B cell (primary cell): Measurements from ENCODE around the gene ARHGAP26. TPM values are rescaled to one million over a fixed set of nuclear protein-coding genes. Genes with fewer than 3 reads are reported as not detected.

Source experiments
- ATAC-seq: fragments of 200-7000 bp; cut with Tn5 transposase; one replicate; pipeline ENCODE4 v1.10.0; 2021; ENCODE audit warnings: low read depth, mild to moderate bottlenecking, moderate number of reproducible peaks, moderate library complexity
- CTCF ChIA-PET: fragments of 350-600 bp; sonication (Branson Sonifier 250); formaldehyde crosslinking; loops from one replicate; lab custom pipeline; 2021; ENCODE audit warnings: antibody characterized with exemption, inconsistent platforms; lab: Charles Lee
- POLR2A ChIA-PET: fragments of 350-600 bp; sonication (Branson Sonifier 250); formaldehyde crosslinking; loops from one replicate; lab custom pipeline; 2021; ENCODE audit warnings: antibody characterized with exemption; lab: Charles Lee
- DNase-seq: peaks from one replicate; pipeline ENCODE4 v3.0.0; 2013
- H2AFZ ChIP-seq: 2 replicates; pipeline ENCODE4 v1.6.1; 2012; ENCODE audit warnings: mild to moderate bottlenecking, low read depth, low read length; ENCODE audit not compliant: insufficient read depth, poor library complexity, severe bottlenecking
- H3K27ac ChIP-seq, 2 donors: 1 replicate in 1 of 2; 2 replicates in 1 of 2; pipeline ENCODE4 v1.5.1; 2012 to 2013; ENCODE audit warnings: low read length in 2 of 2, mild to moderate bottlenecking in 2 of 2, moderate library complexity in 1 of 2
- H3K27me3 ChIP-seq, 4 experiments: fragments of 200-600 bp in 1 of 4; sonication (generic) in 1 of 4; replicated peaks in 1 of 4; 1 replicate in 2 of 4; 2 replicates in 2 of 4; pipeline versions ENCODE4 v1.6.1 to v1.7.0; 2013 to 2016; ENCODE audit warnings: low read length in 3 of 4, mild to moderate bottlenecking in 2 of 4, mixed read lengths in 1 of 4, moderate library complexity in 1 of 4; ENCODE audit not compliant: insufficient read depth in 4 of 4, control insufficient read depth in 3 of 4; ENCODE audit errors: control extremely low read depth in 1 of 4
- H3K36me3 ChIP-seq, 2 experiments: replicated peaks in 1 of 2; 1 replicate in 1 of 2; 2 replicates in 1 of 2; pipeline versions ENCODE4 v1.6.1 to v1.7.1; 2013; ENCODE audit warnings: low read length in 1 of 2; ENCODE audit not compliant: insufficient read depth in 2 of 2, control insufficient read depth in 1 of 2; ENCODE audit errors: control extremely low read depth in 1 of 2, extremely low read depth in 1 of 2
- H3K4me1 ChIP-seq, 2 donors: fragments of 200-600 bp in 1 of 2; sonication (generic) in 1 of 2; 1 replicate in 1 of 2; 2 replicates in 1 of 2; pipeline versions ENCODE4 v1.5.1 to v1.6.1; 2013 to 2017; ENCODE audit warnings: low read length in 2 of 2; ENCODE audit not compliant: control insufficient read depth in 2 of 2, insufficient read depth in 2 of 2
- H3K4me2 ChIP-seq: replicated peaks from 2 replicates; pipeline ENCODE3; 2012; ENCODE audit warnings: mild to moderate bottlenecking, low read depth, low read length; ENCODE audit not compliant: poor library complexity, severe bottlenecking
- H3K4me3 ChIP-seq, 5 experiments: fragments of 200-600 bp in 1 of 5; sonication (generic) in 1 of 5; 1 replicate in 3 of 5; 2 replicates in 2 of 5; pipeline versions ENCODE4 v1.5.1 to v1.7.0; 2011 to 2016; ENCODE audit warnings: low read length in 4 of 5, mild to moderate bottlenecking in 4 of 5, low read depth in 2 of 5, control low read depth in 1 of 5, moderate library complexity in 1 of 5; ENCODE audit not compliant: insufficient read depth in 1 of 5; ENCODE audit errors: control extremely low read depth in 1 of 5, extremely low read depth in 1 of 5
- H3K79me2 ChIP-seq: fragments of 200-600 bp; sonication (generic); one replicate; pipeline ENCODE4 v1.6.0; 2016; ENCODE audit warnings: low read length; ENCODE audit not compliant: control insufficient read depth, insufficient read depth
- H3K9ac ChIP-seq: fragments of 200-600 bp; sonication (generic); 2 replicates; pipeline ENCODE4 v1.6.1; 2017; ENCODE audit warnings: mild to moderate bottlenecking, low read length, moderate library complexity
- H3K9me3 ChIP-seq, 3 donors: one replicate each; pipeline versions ENCODE4 v1.6.1 to v1.7.1; 2013; ENCODE audit warnings: low read length in 2 of 3; ENCODE audit not compliant: control insufficient read depth in 2 of 3, insufficient read depth in 1 of 3; ENCODE audit errors: control extremely low read depth in 1 of 3
- H4K20me1 ChIP-seq: 2 replicates; pipeline ENCODE4 v1.6.0; 2012; ENCODE audit warnings: mild to moderate bottlenecking, low read length; ENCODE audit not compliant: insufficient read depth, control insufficient read depth, poor library complexity, severe bottlenecking
- H3K27ac Mint-ChIP-seq: one replicate; pipeline ENCODE4 v1.8.0; 2021; ENCODE audit warnings: mixed read lengths
- H3K27me3 Mint-ChIP-seq: one replicate; pipeline ENCODE4 v1.8.0; 2021; ENCODE audit warnings: mixed read lengths
- H3K4me1 Mint-ChIP-seq: one replicate; pipeline ENCODE4 v1.8.0; 2021; ENCODE audit warnings: mixed read lengths
- H3K4me3 Mint-ChIP-seq: one replicate; pipeline ENCODE4 v1.8.0; 2021; ENCODE audit warnings: mixed read lengths
- H3K9me3 Mint-ChIP-seq: one replicate; pipeline ENCODE4 v1.8.0; 2022; ENCODE audit warnings: mixed read lengths; ENCODE audit not compliant: insufficient read depth
- CTCF ChIP-seq: fragments of 200-600 bp; IDR thresholded peaks from one replicate; pipeline ENCODE4 v1.8.0; 2022; ENCODE audit warnings: antibody characterized with exemption, mild to moderate bottlenecking
- EZH2 ChIP-seq: IDR thresholded peaks from 2 replicates; pipeline ENCODE4 v1.6.1; 2012; ENCODE audit warnings: borderline replicate concordance, low read depth, mild to moderate bottlenecking, moderate library complexity, low read length; ENCODE audit not compliant: insufficient read depth, poor library complexity, severe bottlenecking
- WGBS: methylation state at CpG from one replicate; pipeline ENCODE4 v1.1.5; 2013; ENCODE audit warnings: missing lambda C conversion rate; ENCODE audit not compliant: insufficient coverage; 5-methylcytosine and 5-hydroxymethylcytosine counted together
- intact Hi-C: fragments of 100-400 bp; cut with micrococcal nuclease; formaldehyde crosslinking; loops from one replicate; pipeline ENCODE4 v1.10.0; 2022
- polyA plus RNA-seq: library from polyadenylated mRNA; depleted of rRNA; stranded (reverse); fragments of >200 nt; gene quantifications from 2 replicates; pipeline ENCODE4 v1.2.3, GENCODE V29; 2012
- total RNA-seq, 2 donors: library from RNA; stranded (reverse); fragments of 120-200 nt in 1 of 2; gene quantifications; 1 replicate in 1 of 2; 2 replicates in 1 of 2; pipeline versions ENCODE4 v1.2.3 to v1.2.4, GENCODE V29; 2013 to 2022

The ARHGAP26 gene
- total and polyA plus RNA-seq, 2 donors (not counting 1 experiment from before 2014, with no cell fraction given): 1.8 to 22.5 TPM

GRCh38 chr5:143065185-143065965 is 295.2 kb downstream of the ARHGAP26 start:
- Mint-ChIP-seq H3K4me3 (no peak overlapping the region), H3K27me3 (no peaks in the 10 kb centered on the region), H3K27ac (no peak overlapping the region), H3K9me3 (no peaks in the 10 kb centered on the region), H3K4me1 (peaks cover 23% of the 10 kb centered on the region)
- CTCF ChIA-PET: no interaction called here
- no peak overlapping the region for H3K9ac ChIP-seq
- H3K4me1 ChIP-seq: peaks cover 9 to 12% of the 10 kb centered on the region in 2 donors
- DNase-seq: no peak
- intact Hi-C loops: no loop called here
- no peaks in the 10 kb centered on the region for H3K79me2 ChIP-seq
- POLR2A ChIA-PET: no interaction called here
- H3K4me2 ChIP-seq: no peak overlapping the region
- H4K20me1 ChIP-seq: no peaks in the 10 kb centered on the region
- H2AFZ ChIP-seq: no peak overlapping the region
- 97% methylated on average over 5 of the region's 10 CpGs for WGBS
- H3K4me3 ChIP-seq: no peak overlapping the region
- no peak overlapping the region for H3K27ac ChIP-seq
- H3K27me3 ChIP-seq: no peaks in the 10 kb centered on the region
- no peaks in the 10 kb centered on the region for H3K36me3 ChIP-seq
- TF ChIP-seq EZH2 (no peak), CTCF (no peak)
- ATAC-seq: no peak
- H3K9me3 ChIP-seq: no peaks in the 10 kb centered on the region

- ChIA-PET CTCF (no interaction called here), POLR2A (no interaction called here)
- H3K4me3 Mint-ChIP-seq: no peak overlapping the region
- no peak overlapping the region for H3K27ac ChIP-seq
- H3K27me3 ChIP-seq: no peaks in the 10 kb centered on the region
- H3K79me2 ChIP-seq: no peaks in the 10 kb centered on the region
- no peak overlapping the region for H3K27ac Mint-ChIP-seq
- no peaks in the 10 kb centered on the region for H3K36me3 ChIP-seq
- no peak overlapping the region for H3K4me2 ChIP-seq
- TF ChIP-seq EZH2: no peak
- TF ChIP-seq CTCF: no peak
- WGBS: 93% methylated on average over 2 of the region's 7 CpGs
- no peaks in the 10 kb centered on the region for H3K9me3 ChIP-seq
- H3K4me3 ChIP-seq: no peak overlapping the region
- peaks cover 9 to 12% of the 10 kb centered on the region in 2 donors for H3K4me1 ChIP-seq
- no peaks in the 10 kb centered on the region for H3K9me3 Mint-ChIP-seq
- no peak for ATAC-seq
- no peaks in the 10 kb centered on the region for H3K27me3 Mint-ChIP-seq
- no peak overlapping the region for H3K9ac ChIP-seq
- no peaks in the 10 kb centered on the region for H4K20me1 ChIP-seq
- intact Hi-C loops: no loop called here
- DNase-seq: no peak
- H2AFZ ChIP-seq: no peak overlapping the region
- peaks cover 23% of the 10 kb centered on the region for H3K4me1 Mint-ChIP-seq
These were observed 295.9 kb downstream of the ARHGAP26 start for GRCh38 chr5:143065996-143066522.
